GM23338 (cell line): Measurements from ENCODE around the gene CD180.

ENCODE experiments used
- CREB1 ChIP-seq: fragments of 250-450 bp; sonication (Bioruptor Pico); IDR thresholded peaks from 2 replicates; pipeline ENCODE4 v1.5.0; 2020; ENCODE audit warnings: low read depth, mild to moderate bottlenecking, moderate library complexity
- CTCF ChIP-seq, 2 experiments: fragments of 200-600 bp in 1 of 2; sonication (generic) in 1 of 2; conservative IDR thresholded peaks; 2 replicates each; pipeline versions ENCODE4 v1.5.1 to v1.6.1; 2016 to 2017; ENCODE audit warnings: antibody characterized with exemption in 2 of 2, low read depth in 2 of 2, mild to moderate bottlenecking in 2 of 2, moderate library complexity in 1 of 2
- ETS1 ChIP-seq: IDR thresholded peaks from 2 replicates; pipeline ENCODE4 v1.6.1; 2016; ENCODE audit warnings: antibody characterized with exemption
- EZH2 ChIP-seq: fragments of 200-600 bp; sonication (generic); IDR thresholded peaks from one replicate; pipeline ENCODE4 v1.8.0; 2017; ENCODE audit warnings: antibody characterized with exemption, mild to moderate bottlenecking, low read depth; ENCODE audit not compliant: unreplicated experiment
- EZH2phosphoT487 ChIP-seq: fragments of 200-600 bp; sonication (generic); IDR thresholded peaks from one replicate; pipeline ENCODE4 v1.8.1; 2018; ENCODE audit warnings: antibody characterized with exemption; ENCODE audit not compliant: unreplicated experiment
- JUNB ChIP-seq: IDR thresholded peaks from one replicate; pipeline ENCODE4 v1.6.1; 2016; ENCODE audit warnings: antibody characterized with exemption; ENCODE audit not compliant: unreplicated experiment
- POLR2AphosphoS5 ChIP-seq: IDR thresholded peaks from 2 replicates; pipeline ENCODE4 v1.6.1; 2016; ENCODE audit warnings: antibody characterized with exemption, low read depth
- REST ChIP-seq: IDR thresholded peaks from one replicate; pipeline ENCODE4 v1.6.1; 2018; ENCODE audit warnings: antibody characterized with exemption; ENCODE audit not compliant: unreplicated experiment
- ZNF114 ChIP-seq: fragments of 250-450 bp; sonication (Bioruptor Pico); IDR thresholded peaks from 2 replicates; pipeline ENCODE4 v1.5.0; 2020; ENCODE audit warnings: mild to moderate bottlenecking, moderate library complexity

DNA sequence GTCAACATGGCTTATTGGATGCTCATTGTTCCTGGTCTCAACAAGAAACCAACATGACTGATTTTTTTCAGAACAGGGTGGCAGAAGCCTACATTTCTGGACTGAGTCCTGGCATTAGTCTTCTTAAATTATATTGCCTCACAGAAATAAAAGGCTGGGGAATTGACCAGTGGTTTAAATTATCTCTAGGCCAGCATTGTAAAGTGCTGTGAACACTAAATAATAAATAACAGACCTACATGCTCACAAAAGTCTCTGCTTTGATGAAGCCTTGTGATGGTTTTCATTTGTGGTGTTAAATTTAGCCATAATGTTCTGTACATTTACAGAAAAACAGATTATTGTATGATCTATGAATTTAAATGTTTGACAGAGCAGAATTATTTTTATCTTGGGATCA is 44.7 kb upstream of the CD180 start:
- TF ChIP-seq POLR2AphosphoS5: no peak
- no peak for TF ChIP-seq CTCF (conservative IDR thresholded peaks at IDR 0.05; ENCODE audit: low read depth in 2 of 2)
- TF ChIP-seq JUNB: no peak
- TF ChIP-seq REST: no peak
- TF ChIP-seq EZH2phosphoT487: no peak
- TF ChIP-seq EZH2: no peak
- TF ChIP-seq ETS1: no peak
- TF ChIP-seq ZNF114 (CRISPR knock-in tag): no peak
- no peak for TF ChIP-seq CREB1
